Fibroblast of the aortic adventitia (primary cell): ENCODE measurements around the gene TERT. TPM values are rescaled to one million over a fixed set of nuclear protein-coding genes. Genes with fewer than 3 reads are reported as not detected.
"Not testable (repeated sequence)": the region's sequence is repeated elsewhere in the genome, so short reads cannot be mapped to it uniquely, and the experiment has no call there.

ENCODE experiments used
- DNase-seq: peaks from one replicate; pipeline ENCODE4 v3.0.0-alpha.2; 2010; ENCODE audit warnings: low read depth
- H3K4me3 ChIP-seq: 2 replicates; pipeline ENCODE4 v1.5.1; 2011; ENCODE audit warnings: low read depth, mild to moderate bottlenecking, control low read depth, low read length, moderate library complexity
- CTCF ChIP-seq: IDR thresholded peaks from 2 replicates; pipeline ENCODE4 v1.5.1; 2011; ENCODE audit warnings: mild to moderate bottlenecking, low read length, control low read depth, inconsistent platforms; ENCODE audit not compliant: insufficient read depth
- total RNA-seq: library from RNA; depleted of rRNA; stranded (reverse); fragments of >200 nt; gene quantifications from 2 replicates; pipeline ENCODE4 v1.2.3, GENCODE V29; 2012; ENCODE audit warnings: low replicate concordance

The TERT gene
- total RNA-seq, 1 donor: not detected

- no peak for TF ChIP-seq CTCF
- no peak overlapping the region for H3K4me3 ChIP-seq
- no peak for DNase-seq
These were observed 64.3 kb downstream of the TERT start for GRCh38 chr5:1230551-1230950.

- H3K4me3 ChIP-seq: no peak overlapping the region
- TF ChIP-seq CTCF: no peak
- DNase-seq: no peak
These were observed 65.0 kb downstream of the TERT start for GRCh38 chr5:1229822-1230221.

- not testable (repeated sequence) for H3K4me3 ChIP-seq, DNase-seq
These were observed 65.8 kb downstream of the TERT start for GRCh38 chr5:1229023-1229422.

- DNase-seq: no peak
- no peak overlapping the region for H3K4me3 ChIP-seq
- TF ChIP-seq CTCF: no peak
These were observed 66.7 kb downstream of the TERT start for GRCh38 chr5:1228120-1228519.

- no peak for DNase-seq
- TF ChIP-seq CTCF: no peak
- H3K4me3 ChIP-seq: no peak overlapping the region
These were observed 67.2 kb downstream of the TERT start for GRCh38 chr5:1227667-1228066.

GRCh38 chr5:1226839-1227581 is 67.9 kb downstream of the TERT start:
- TF ChIP-seq CTCF: no peak
- no peak overlapping the region for H3K4me3 ChIP-seq
- no peak for DNase-seq

- no peak overlapping the region for H3K4me3 ChIP-seq
- no peak for TF ChIP-seq CTCF
- DNase-seq: no peak
These were observed 68.6 kb downstream of the TERT start for GRCh38 chr5:1226231-1226630.
